ENCODE data around the gene ZNF287.

ZNF287 gene

DNA sequence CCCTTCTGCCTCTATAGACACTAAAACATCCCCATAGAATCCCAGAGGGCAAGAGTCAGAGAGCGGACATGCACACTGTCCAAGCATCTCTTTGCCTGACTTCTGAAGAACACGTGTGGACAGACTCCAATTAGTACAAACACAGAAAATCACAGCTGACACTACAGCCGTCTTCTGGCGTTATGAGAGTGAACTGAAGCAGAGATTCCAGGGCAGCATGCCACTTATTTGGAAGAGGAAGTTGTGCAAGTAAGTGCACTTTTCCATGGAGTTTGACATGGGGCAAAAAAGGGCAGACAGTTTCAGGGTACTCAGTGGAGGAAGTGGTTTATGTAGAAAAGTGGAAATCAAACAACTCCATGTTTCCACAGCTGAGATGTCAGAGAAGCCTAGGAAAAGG, 16.8 kb upstream of the ZNF287 start:
- H3K27ac ChIP-seq: no peak overlapping the region
- H3K27me3 ChIP-seq: no peaks in the 10 kb centered on the region
- peak in 1 of 2 donors; percentile 49 for DNase-seq
- peaks cover 0 to 18% (median 3%) of the 10 kb centered on the region in 4 donors for H3K4me1 ChIP-seq
- H3K36me3 ChIP-seq: no peaks in the 10 kb centered on the region
- TF ChIP-seq, protein P1, sequence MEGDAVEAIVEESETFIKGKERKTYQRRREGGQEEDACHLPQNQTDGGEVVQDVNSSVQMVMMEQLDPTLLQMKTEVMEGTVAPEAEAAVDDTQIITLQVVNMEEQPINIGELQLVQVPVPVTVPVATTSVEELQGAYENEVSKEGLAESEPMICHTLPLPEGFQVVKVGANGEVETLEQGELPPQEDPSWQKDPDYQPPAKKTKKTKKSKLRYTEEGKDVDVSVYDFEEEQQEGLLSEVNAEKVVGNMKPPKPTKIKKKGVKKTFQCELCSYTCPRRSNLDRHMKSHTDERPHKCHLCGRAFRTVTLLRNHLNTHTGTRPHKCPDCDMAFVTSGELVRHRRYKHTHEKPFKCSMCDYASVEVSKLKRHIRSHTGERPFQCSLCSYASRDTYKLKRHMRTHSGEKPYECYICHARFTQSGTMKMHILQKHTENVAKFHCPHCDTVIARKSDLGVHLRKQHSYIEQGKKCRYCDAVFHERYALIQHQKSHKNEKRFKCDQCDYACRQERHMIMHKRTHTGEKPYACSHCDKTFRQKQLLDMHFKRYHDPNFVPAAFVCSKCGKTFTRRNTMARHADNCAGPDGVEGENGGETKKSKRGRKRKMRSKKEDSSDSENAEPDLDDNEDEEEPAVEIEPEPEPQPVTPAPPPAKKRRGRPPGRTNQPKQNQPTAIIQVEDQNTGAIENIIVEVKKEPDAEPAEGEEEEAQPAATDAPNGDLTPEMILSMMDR (IDR thresholded peaks at IDR 0.05): no peak
- intact Hi-C loops (cut with DNase I; ENCODE audit: low total_unique reads): no loop called here
- H3K4me3 ChIP-seq: no peak overlapping the region
- H3K9me3 ChIP-seq: no peaks in the 10 kb centered on the region

DNA sequence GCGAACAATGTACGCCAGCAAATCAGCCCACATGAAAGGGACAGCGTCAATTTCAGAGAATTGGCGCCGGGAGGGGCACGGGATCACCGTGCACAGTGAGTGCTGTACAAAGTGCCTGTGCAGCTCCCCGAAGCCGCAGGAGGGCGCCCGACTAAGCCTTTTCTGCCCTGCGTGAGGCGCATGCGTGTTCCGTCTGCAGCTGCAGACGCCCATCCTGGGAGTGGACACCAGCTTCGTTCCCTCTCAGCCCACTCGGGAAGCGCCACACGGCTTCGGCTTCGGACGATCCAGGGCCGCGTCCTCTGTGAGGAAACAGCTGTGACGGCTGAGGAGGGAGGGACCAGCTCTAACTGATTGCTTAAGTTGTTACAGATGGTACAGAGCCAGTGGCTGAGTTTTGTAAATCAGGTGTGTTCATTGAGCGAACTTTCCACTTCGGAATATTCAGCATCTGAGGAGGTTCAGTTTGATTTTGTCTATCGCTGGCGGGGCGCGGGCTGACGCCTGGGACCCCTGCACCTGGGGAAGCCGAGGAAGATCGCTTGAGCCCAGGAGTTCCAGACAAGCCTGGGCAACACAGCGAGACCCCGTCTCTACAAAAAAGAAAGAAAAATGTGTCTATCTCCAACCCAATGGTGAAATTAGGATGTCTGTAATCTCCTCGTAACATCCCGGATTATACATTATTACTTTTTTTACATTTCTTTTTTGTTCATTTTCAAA, 15.4 kb upstream of the ZNF287 start:
- Histone ChIP-seq H3K4me1 (peaks cover 0 to 18% (median 3%) of the 10 kb centered on the region in 4 donors), H3K4me3 (peak overlapping the region; percentile 32 to 47), H3K27ac (peak overlapping the region; percentile 26 to 30), H3K27me3 (no peaks in the 10 kb centered on the region), H3K36me3 (no peaks in the 10 kb centered on the region), H3K9me3 (no peaks in the 10 kb centered on the region)
- DNase-seq: peak; percentile 91 to 95
- intact Hi-C loops (cut with DNase I; ENCODE audit: low total_unique reads): no loop called here
- TF ChIP-seq, protein P1 (IDR thresholded peaks at IDR 0.05): peak; percentile 85 to 90

DNA sequence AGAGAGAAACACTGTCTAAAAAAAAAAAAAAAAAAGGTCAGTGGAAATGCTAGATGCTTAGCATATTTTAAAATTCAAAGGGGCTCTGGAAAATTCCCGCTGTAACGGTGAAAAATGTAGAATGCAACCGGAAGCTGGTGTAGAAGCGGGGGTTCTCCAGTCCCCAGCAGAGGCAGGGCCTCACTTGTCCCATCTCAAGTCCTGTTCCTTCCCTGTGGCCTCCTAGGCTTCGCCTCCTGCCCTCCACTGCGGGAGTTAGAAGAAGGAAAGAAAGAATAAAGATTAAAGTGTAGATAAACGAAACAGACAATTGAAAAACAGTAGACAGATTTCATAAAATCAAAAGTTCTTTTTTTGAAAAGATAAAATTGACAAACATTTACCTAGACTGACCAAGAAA, 14.8 kb upstream of the ZNF287 start:
- DNase-seq: no peak
- TF ChIP-seq, protein P1 (IDR thresholded peaks at IDR 0.05): no peak
- peak overlapping the region in 1 of 2 donors; percentile 47 for H3K4me3 ChIP-seq
- H3K9me3 ChIP-seq: no peaks in the 10 kb centered on the region
- H3K4me1 ChIP-seq: peaks cover 0 to 14% (median 3%) of the 10 kb centered on the region in 4 donors
- intact Hi-C loops (cut with DNase I; ENCODE audit: low total_unique reads): no loop called here
- no peaks in the 10 kb centered on the region for H3K36me3 ChIP-seq
- H3K27me3 ChIP-seq: peaks cover 0 to 4% of the 10 kb centered on the region in 2 donors
- H3K27ac ChIP-seq: peak overlapping the region in 1 of 2 donors; percentile 30

DNA sequence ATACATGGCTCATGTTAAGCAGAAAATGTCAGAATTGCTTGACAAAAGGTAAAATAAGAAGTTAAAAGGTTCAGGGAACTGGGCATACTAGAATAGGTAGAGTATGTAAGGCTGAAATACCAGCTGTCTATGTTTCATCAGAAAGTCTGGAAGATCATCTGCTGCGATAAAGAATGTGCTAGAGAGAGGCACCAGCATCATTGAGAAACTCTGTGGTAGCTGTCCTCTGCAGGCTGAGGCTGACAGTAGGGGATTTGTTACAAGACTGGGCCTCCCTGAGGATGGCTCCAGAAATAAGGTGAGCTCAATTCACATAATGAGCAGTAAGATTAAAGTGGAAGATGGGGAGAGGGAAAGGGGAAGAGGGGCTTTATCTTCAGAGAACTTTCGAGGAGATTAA, 4.5 kb upstream of the ZNF287 start:
- intact Hi-C loops (cut with DNase I; ENCODE audit: low total_unique reads): no loop called here
- peaks cover 0 to 5% (median 1%) of the 10 kb centered on the region in 4 donors for H3K4me1 ChIP-seq
- H3K9me3 ChIP-seq: no peaks in the 10 kb centered on the region
- TF ChIP-seq, protein P1 (IDR thresholded peaks at IDR 0.05): no peak
- DNase-seq: no peak
- H3K27me3 ChIP-seq: no peaks in the 10 kb centered on the region
- H3K36me3 ChIP-seq: no peaks in the 10 kb centered on the region
- H3K4me3 ChIP-seq: no peak overlapping the region
- no peak overlapping the region for H3K27ac ChIP-seq

DNA sequence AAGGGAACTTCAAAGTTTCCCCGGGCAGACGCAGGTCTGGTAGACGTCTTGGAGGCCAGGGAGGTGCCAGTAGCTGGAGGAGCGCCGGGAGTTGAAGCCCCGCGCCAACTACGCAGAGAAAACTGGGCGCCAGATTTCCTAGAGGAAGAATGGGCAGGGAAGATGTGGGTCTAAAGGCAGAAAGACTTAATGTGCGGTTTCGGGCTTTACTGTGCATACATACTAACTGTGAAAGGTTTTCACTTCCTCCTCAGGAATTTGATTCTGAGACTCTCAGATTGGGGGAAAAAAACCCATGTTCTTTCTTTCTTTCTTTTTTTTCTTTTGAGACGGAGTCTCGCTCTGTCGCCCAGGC, 331 bp upstream of the ZNF287 start:
- H3K4me3 ChIP-seq: peak overlapping the region; percentile 77
- H3K27ac ChIP-seq: peak overlapping the region; percentile 71 to 81
- peaks cover 0 to 10% (median 4%) of the 10 kb centered on the region in 4 donors for H3K4me1 ChIP-seq
- H3K9me3 ChIP-seq: no peaks in the 10 kb centered on the region
- TF ChIP-seq, protein P1 (IDR thresholded peaks at IDR 0.05): no peak
- no peak for DNase-seq
- H3K27me3 ChIP-seq: no peaks in the 10 kb centered on the region
- peaks cover 10 to 18% (median 13%) of the 10 kb centered on the region in 3 donors for H3K36me3 ChIP-seq
- intact Hi-C loops (cut with DNase I; ENCODE audit: low total_unique reads): no loop called here
